Right atrium auricular region (tissue), 2 donors: ENCODE measurements around the gene SHISA4. TPM values are rescaled to one million over a fixed set of nuclear protein-coding genes. Genes with fewer than 3 reads are reported as not detected.
A peak's percentile ranks its signal among the peaks of the same experiment; 100 is the strongest.

Experiments used
- DNase-seq: peaks from one replicate; pipeline ENCODE4 v3.0.0-alpha.2; 2019; ENCODE audit warnings: low spot score
- H3K27ac ChIP-seq, 2 donors: fragments of 200-600 bp; sonication (generic); 1 replicate in 1 of 2; 2 replicates in 1 of 2; pipeline ENCODE4 v1.5.1; 2016 to 2019
- H3K27me3 ChIP-seq, 2 donors: fragments of 200-600 bp; sonication (generic); one replicate each; pipeline versions ENCODE4 v1.5.1 to v1.6.0; 2017 to 2019
- H3K36me3 ChIP-seq: fragments of 200-600 bp; sonication (generic); one replicate; pipeline ENCODE4 v1.5.1; 2016
- H3K4me1 ChIP-seq, 2 donors: fragments of 200-600 bp; sonication (generic); one replicate each; pipeline versions ENCODE4 v1.5.1 to v1.6.0; 2017 to 2019
- H3K4me3 ChIP-seq, 2 donors: fragments of 200-600 bp; sonication (generic); 1 replicate in 1 of 2; 2 replicates in 1 of 2; pipeline ENCODE4 v1.5.1; 2017 to 2019; ENCODE audit warnings: mild to moderate bottlenecking in 1 of 2, moderate library complexity in 1 of 2
- H3K9me3 ChIP-seq, 2 donors: fragments of 200-600 bp; sonication (generic); one replicate each; pipeline ENCODE4 v1.5.1; 2019
- total RNA-seq, 2 donors: library from RNA; depleted of rRNA; stranded (reverse); fragments of >200 nt; gene quantifications; one replicate each; pipeline ENCODE4 v1.1.0, GENCODE V29; 2016
- TF ChIP-seq, protein P1 (sequence below), 2 donors: fragments of 200-600 bp; sonication (generic); IDR thresholded peaks; one replicate each; pipeline ENCODE4 v1.5.1; 2019; ENCODE audit warnings: antibody characterized with exemption in 2 of 2

SHISA4 gene
- total RNA-seq, 2 donors from 2014 or later, result 74.2 to 176 TPM

DNA sequence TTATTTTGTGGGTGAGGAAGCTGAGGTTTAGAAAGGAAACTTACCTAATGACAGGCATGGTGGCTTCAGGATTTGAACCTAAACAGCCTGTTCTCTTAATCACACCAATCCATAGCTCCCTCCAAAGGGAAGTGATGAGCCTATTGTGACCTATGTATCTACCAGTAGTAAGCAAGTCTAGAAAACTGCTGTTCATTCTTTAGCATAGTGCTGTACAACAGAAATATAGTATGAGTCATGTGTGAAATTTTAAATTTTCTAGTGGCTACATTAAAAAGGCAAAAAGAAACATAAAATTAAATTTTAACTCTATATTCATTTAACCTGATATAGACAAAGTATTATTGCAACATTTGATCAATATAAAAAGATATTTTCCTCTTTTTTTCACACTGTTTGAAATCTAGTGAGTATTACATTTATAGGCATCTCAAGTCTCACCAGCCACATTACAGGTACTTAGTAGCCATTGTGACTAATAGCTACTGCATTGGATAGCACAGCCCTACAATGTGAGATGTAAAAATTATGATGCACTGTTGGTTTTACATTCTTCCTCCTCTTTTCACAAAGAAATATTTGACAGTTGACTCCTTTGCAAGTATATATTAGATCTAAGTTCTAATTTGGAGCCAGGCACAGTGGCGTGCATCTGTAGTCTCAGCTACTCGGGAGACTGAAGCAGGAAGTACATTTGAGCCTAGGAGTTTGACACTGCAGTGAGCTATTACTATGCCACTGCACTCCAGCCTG is 43.2 kb upstream of the SHISA4 start:
- Histone ChIP-seq H3K4me1 (peaks cover 0 to 12% of the 10 kb centered on the region in 2 donors), H3K4me3 (no peak overlapping the region), H3K9me3 (no peaks in the 10 kb centered on the region), H3K36me3 (peaks cover 6% of the 10 kb centered on the region), H3K27me3 (no peaks in the 10 kb centered on the region), H3K27ac (no peak overlapping the region)
- no peak for DNase-seq
- TF ChIP-seq, protein P1, sequence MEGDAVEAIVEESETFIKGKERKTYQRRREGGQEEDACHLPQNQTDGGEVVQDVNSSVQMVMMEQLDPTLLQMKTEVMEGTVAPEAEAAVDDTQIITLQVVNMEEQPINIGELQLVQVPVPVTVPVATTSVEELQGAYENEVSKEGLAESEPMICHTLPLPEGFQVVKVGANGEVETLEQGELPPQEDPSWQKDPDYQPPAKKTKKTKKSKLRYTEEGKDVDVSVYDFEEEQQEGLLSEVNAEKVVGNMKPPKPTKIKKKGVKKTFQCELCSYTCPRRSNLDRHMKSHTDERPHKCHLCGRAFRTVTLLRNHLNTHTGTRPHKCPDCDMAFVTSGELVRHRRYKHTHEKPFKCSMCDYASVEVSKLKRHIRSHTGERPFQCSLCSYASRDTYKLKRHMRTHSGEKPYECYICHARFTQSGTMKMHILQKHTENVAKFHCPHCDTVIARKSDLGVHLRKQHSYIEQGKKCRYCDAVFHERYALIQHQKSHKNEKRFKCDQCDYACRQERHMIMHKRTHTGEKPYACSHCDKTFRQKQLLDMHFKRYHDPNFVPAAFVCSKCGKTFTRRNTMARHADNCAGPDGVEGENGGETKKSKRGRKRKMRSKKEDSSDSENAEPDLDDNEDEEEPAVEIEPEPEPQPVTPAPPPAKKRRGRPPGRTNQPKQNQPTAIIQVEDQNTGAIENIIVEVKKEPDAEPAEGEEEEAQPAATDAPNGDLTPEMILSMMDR (IDR thresholded peaks at IDR 0.05), result no peak

DNA sequence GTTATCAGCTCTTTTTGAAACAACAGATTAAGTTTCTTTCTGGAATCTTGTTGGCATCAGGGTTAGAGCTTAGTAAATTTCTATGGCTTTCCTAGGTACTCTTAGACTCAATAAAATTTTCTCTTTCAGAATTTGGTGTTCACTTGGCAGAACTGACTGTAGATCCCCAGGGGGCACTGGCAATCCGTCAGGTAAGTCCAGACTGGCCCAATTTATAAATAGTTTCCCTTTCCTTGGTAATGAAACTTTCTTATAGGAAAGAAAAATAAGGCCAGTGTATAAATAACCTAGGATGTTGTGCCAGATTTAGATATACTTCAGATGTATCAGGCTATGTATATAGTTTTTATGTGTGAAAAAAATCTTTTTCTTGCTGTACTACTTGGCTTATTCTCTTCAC is 41.5 kb upstream of the SHISA4 start:
- H3K27me3 ChIP-seq, result no peaks in the 10 kb centered on the region
- H3K36me3 ChIP-seq, result peaks cover 21% of the 10 kb centered on the region
- peaks cover 0 to 18% of the 10 kb centered on the region in 2 donors for H3K4me1 ChIP-seq
- no peak overlapping the region for H3K27ac ChIP-seq
- no peak for DNase-seq
- no peak overlapping the region for H3K4me3 ChIP-seq
- TF ChIP-seq, protein P1 (IDR thresholded peaks at IDR 0.05), result no peak
- no peaks in the 10 kb centered on the region for H3K9me3 ChIP-seq

DNA sequence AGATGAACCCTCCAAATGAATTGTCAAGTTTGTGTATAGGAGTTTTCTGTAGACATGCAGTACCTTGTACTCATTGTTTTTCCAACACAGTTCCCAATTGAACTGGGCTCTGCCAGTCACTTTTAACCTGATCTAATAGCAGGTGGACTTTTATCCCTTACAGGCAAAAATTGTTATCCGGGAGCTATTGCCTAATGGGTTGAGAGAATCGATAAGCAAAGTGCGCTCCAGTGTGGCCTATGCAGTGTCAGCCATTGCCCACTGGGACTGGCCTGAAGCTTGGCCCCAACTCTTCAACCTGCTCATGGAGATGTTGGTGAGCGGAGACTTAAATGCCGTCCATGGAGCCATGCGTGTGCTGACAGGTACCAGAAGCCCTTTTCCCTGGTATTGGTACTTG is 40.5 kb upstream of the SHISA4 start:
- TF ChIP-seq, protein P1 (IDR thresholded peaks at IDR 0.05), result no peak
- Histone ChIP-seq H3K9me3 (no peaks in the 10 kb centered on the region), H3K27me3 (no peaks in the 10 kb centered on the region), H3K27ac (no peak overlapping the region), H3K4me3 (no peak overlapping the region), H3K4me1 (peaks cover 0 to 18% of the 10 kb centered on the region in 2 donors), H3K36me3 (peaks cover 31% of the 10 kb centered on the region)
- DNase-seq, result no peak

DNA sequence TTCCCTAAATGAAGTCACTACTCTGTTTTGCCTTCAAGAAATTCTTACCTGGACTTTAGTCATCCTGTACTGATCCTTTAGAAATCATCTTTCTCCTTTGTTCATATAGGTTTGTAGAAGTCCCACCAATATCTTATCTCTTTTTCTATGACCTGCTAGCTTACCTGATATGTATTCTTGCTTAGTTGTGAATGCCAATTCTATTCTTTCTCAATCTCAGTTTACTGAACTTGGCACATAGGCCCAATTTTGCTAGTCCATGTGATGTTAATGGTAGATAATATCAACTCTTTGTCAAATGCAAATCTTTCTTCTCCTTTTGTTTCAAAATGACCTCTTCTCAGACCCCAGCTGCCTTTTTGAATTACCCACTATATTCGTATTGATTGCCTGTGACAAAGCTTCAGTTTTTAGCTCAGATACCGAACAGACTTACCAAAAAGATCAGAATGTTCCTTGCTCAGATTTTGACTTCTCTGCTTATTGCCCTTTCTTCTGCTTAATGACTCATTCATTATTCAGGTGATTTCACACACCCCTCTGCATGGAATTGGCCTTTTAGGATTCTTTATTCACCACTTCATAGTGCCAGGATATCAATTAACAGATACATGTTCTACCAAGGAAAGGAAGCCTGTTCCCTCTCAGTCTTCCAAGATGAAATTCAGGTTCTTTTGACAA is 39.2 kb upstream of the SHISA4 start:
- peaks cover 0 to 18% of the 10 kb centered on the region in 2 donors for H3K4me1 ChIP-seq
- H3K36me3 ChIP-seq, result peaks cover 44% of the 10 kb centered on the region
- H3K27ac ChIP-seq, result peak overlapping the region; percentile 4 to 57
- H3K27me3 ChIP-seq, result no peaks in the 10 kb centered on the region
- H3K9me3 ChIP-seq, result no peaks in the 10 kb centered on the region
- DNase-seq, result no peak
- TF ChIP-seq, protein P1 (IDR thresholded peaks at IDR 0.05), result no peak
- H3K4me3 ChIP-seq, result no peak overlapping the region

DNA sequence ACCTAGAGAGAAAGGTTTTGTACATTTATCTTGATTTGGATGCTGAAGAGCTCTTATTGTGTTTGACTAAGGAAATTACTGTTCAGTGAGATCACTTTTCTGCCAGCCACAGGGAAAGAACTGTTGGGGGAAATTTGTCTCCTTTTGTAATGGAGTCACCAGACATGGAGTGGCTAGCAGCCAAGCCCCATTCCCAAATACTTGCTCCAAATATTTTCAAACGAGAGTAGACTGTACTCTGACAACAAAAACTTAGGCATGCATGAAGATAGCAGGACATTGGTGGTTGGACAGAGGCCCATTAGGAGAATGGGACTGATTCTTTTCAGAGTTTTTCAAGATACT is 38.7 kb upstream of the SHISA4 start:
- Histone ChIP-seq H3K27ac (peak overlapping the region; percentile 4 to 57), H3K36me3 (peaks cover 49% of the 10 kb centered on the region), H3K27me3 (no peaks in the 10 kb centered on the region), H3K4me3 (no peak overlapping the region), H3K4me1 (peaks cover 0 to 18% of the 10 kb centered on the region in 2 donors), H3K9me3 (no peaks in the 10 kb centered on the region)
- TF ChIP-seq, protein P1 (IDR thresholded peaks at IDR 0.05), result no peak
- no peak for DNase-seq
